Bone marrow (tissue), 2 donors: Measurements from ENCODE around the gene SF3B1.
"Not testable (repeated sequence)": the region's sequence is repeated elsewhere in the genome, so short reads cannot be mapped to it uniquely, and the experiment has no call there.

ENCODE experiments used
- DNase-seq, 2 donors: peaks; one replicate each; lab custom pipeline; 2025; lab: John Stamatoyannopoulos, UW

SF3B1 gene

GRCh38 chr2:197378494-197379307 lies 56.1 kb downstream of the SF3B1 start:
- peak in 1 of 2 donors; percentile 15 for DNase-seq

- DNase-seq: no peak
These were observed 56.7 kb downstream of the SF3B1 start for GRCh38 chr2:197378086-197378485.

GRCh38 chr2:197377670-197378069 lies 57.2 kb downstream of the SF3B1 start:
- DNase-seq: no peak

GRCh38 chr2:197372592-197372991 lies 62.2 kb downstream of the SF3B1 start:
- DNase-seq: no peak

GRCh38 chr2:197370664-197371063 lies 64.2 kb downstream of the SF3B1 start:
- not testable (repeated sequence) for DNase-seq

- DNase-seq: peak in 1 of 2 donors; percentile 36
These were observed 64.9 kb downstream of the SF3B1 start for GRCh38 chr2:197369933-197370320.

- peak in 1 of 2 donors; percentile 8 for DNase-seq
These were observed 65.4 kb downstream of the SF3B1 start for GRCh38 chr2:197369228-197369932.

- no peak for DNase-seq
These were observed 66.4 kb downstream of the SF3B1 start for GRCh38 chr2:197368412-197368811.

- no peak for DNase-seq
These were observed 70.8 kb downstream of the SF3B1 start for GRCh38 chr2:197363998-197364397.

- DNase-seq: no peak
These were observed 74.1 kb downstream of the SF3B1 start for GRCh38 chr2:197360744-197361156.

GRCh38 chr2:197359859-197360258 lies 75.0 kb downstream of the SF3B1 start:
- no peak for DNase-seq

GRCh38 chr2:197358931-197359330 lies 75.9 kb downstream of the SF3B1 start:
- no peak for DNase-seq

- no peak for DNase-seq
These were observed 76.8 kb downstream of the SF3B1 start for GRCh38 chr2:197357986-197358385.

- DNase-seq: no peak
These were observed 78.7 kb downstream of the SF3B1 start for GRCh38 chr2:197356136-197356535.

GRCh38 chr2:197354169-197354558 lies 80.7 kb downstream of the SF3B1 start:
- DNase-seq: no peak

GRCh38 chr2:197353393-197354168 lies 81.2 kb downstream of the SF3B1 start:
- DNase-seq: no peak

GRCh38 chr2:197349699-197350098 lies 85.1 kb downstream of the SF3B1 start:
- DNase-seq: no peak

GRCh38 chr2:197348721-197349360 lies 86.0 kb downstream of the SF3B1 start:
- DNase-seq: no peak

GRCh38 chr2:197345846-197346370 lies 88.9 kb downstream of the SF3B1 start:
- no peak for DNase-seq

GRCh38 chr2:197343968-197344367 lies 90.9 kb downstream of the SF3B1 start:
- not testable (repeated sequence) for DNase-seq

GRCh38 chr2:197340591-197340990 lies 94.2 kb downstream of the SF3B1 start:
- DNase-seq: no peak
